K562 (cell line): ENCODE measurements around the gene HAUS2. TPM values are rescaled to one million over a fixed set of nuclear protein-coding genes. Genes with fewer than 3 reads are reported as not detected.

Experiments
- ADNP ChIP-seq: fragments of 200-800 bp; sonication (Bioruptor generic); IDR thresholded peaks from 2 replicates; pipeline ENCODE4 v1.6.1; 2016; ENCODE audit warnings: missing genetic modification characterization, missing compliant biosample characterization
- ARID1B ChIP-seq: fragments of 450-650 bp; IDR thresholded peaks from 2 replicates; pipeline ENCODE4 v1.6.1; 2016; ENCODE audit warnings: antibody characterized with exemption, mild to moderate bottlenecking, inconsistent platforms
- CBX2 ChIP-seq: fragments of 200-600 bp; sonication (generic); IDR thresholded peaks from one replicate; pipeline ENCODE4 v1.6.1; 2012; ENCODE audit warnings: mild to moderate bottlenecking, low read length, inconsistent platforms; ENCODE audit not compliant: insufficient read depth, poor library complexity, severe bottlenecking
- CREBBP ChIP-seq: IDR thresholded peaks from one replicate; pipeline ENCODE4 v1.6.1; 2012; ENCODE audit warnings: low read depth, mild to moderate bottlenecking, control low read depth, inconsistent platforms, low read length
- FOXK1 ChIP-seq: sonication (generic); formaldehyde crosslinking; IDR thresholded peaks from 2 replicates; pipeline ENCODE4 v1.8.0; 2022; ENCODE audit warnings: missing genetic modification reagents, mild to moderate bottlenecking, borderline replicate concordance
- MAZ ChIP-seq, 2 experiments: fragments of 450-650 bp in 1 of 2; sonication (generic) in 1 of 2; formaldehyde crosslinking; IDR thresholded peaks in 1 of 2; conservative IDR thresholded peaks in 1 of 2; 2 replicates each; pipeline versions ENCODE4 v1.4.0 to v1.5.0; 2020; ENCODE audit warnings: mild to moderate bottlenecking in 1 of 2, missing genetic modification reagents in 1 of 2
- NFIX ChIP-seq: fragments of 250-450 bp; sonication (Bioruptor Pico); IDR thresholded peaks from 2 replicates; pipeline ENCODE4 v1.4.0; 2020; ENCODE audit warnings: low read depth, mild to moderate bottlenecking, moderate library complexity
- PHF20 ChIP-seq: fragments of 450-650 bp; IDR thresholded peaks from 2 replicates; pipeline ENCODE4 v1.6.1; 2018; ENCODE audit not compliant: partially characterized antibody
- PHF21A ChIP-seq: fragments of 450-650 bp; IDR thresholded peaks from 2 replicates; pipeline ENCODE4 v1.6.1; 2017; ENCODE audit warnings: low read depth, borderline replicate concordance
- POLR2AphosphoS2 ChIP-seq: IDR thresholded peaks from 2 replicates; pipeline ENCODE4 v1.6.1; 2012; ENCODE audit warnings: low read length, improper control_type of control experiment
- SIN3A ChIP-seq, 2 experiments: fragments of 150-350 bp in 1 of 2; IDR thresholded peaks; 2 replicates each; pipeline ENCODE4 v1.6.1; 2011 to 2016; ENCODE audit warnings: borderline replicate concordance in 2 of 2, low read depth in 2 of 2, low read length in 2 of 2, mild to moderate bottlenecking in 2 of 2, moderate library complexity in 2 of 2; ENCODE audit not compliant: control insufficient read depth in 1 of 2
- STAT5B ChIP-seq: fragments of 250-450 bp; sonication (Bioruptor Pico); IDR thresholded peaks from 2 replicates; pipeline ENCODE4 v1.8.0; 2021; ENCODE audit warnings: mild to moderate bottlenecking, inconsistent platforms
- ZBED1 ChIP-seq: IDR thresholded peaks from 2 replicates; pipeline ENCODE4 v1.6.1; 2014
- ZBTB1 ChIP-seq: sonication (generic); formaldehyde crosslinking; IDR thresholded peaks from 2 replicates; pipeline ENCODE4 v1.8.1; 2023; ENCODE audit warnings: missing genetic modification reagents, low read depth, mild to moderate bottlenecking, borderline replicate concordance
- ZNF184 ChIP-seq: sonication (generic); formaldehyde crosslinking; IDR thresholded peaks from 2 replicates; pipeline ENCODE4 v1.5.0; 2020; ENCODE audit warnings: missing genetic modification reagents
- ZNF445 ChIP-seq: fragments of 250-450 bp; sonication (Bioruptor Pico); IDR thresholded peaks from 2 replicates; pipeline ENCODE4 v1.4.0; 2020; ENCODE audit warnings: low read depth, mild to moderate bottlenecking, moderate library complexity
- ZNF707 ChIP-seq: fragments of 250-450 bp; sonication (Bioruptor Pico); conservative IDR thresholded peaks from 2 replicates; pipeline ENCODE4 v1.8.0; 2022; ENCODE audit warnings: inconsistent platforms, mild to moderate bottlenecking, moderate library complexity
- ZNF77 ChIP-seq: fragments of 250-450 bp; sonication (Bioruptor Pico); IDR thresholded peaks from 2 replicates; pipeline ENCODE4 v1.5.0; 2020
- polyA plus RNA-seq, 8 experiments: library from polyadenylated mRNA; depleted of rRNA in 4 of 8; stranded (reverse) in 5 of 8; unstranded in 3 of 8; fragments of >200 nt; fragmentation: Nextera tagmentation in 2 of 8; fragmentation: Illumina TruSeq in 1 of 8; extraction: Ambion mirVana in 2 of 8; extraction: Trizol in 1 of 8; gene quantifications; 2 replicates each; pipeline versions ENCODE4 v1.2.1 to v1.2.3, GENCODE V29; 2011 to 2014; ENCODE audit warnings: inconsistent platforms in 1 of 8, missing spikeins in 1 of 8
- total RNA-seq, 7 experiments: library from RNA; depleted of rRNA in 6 of 7; stranded (reverse); fragments of >200 nt in 6 of 7; fragmentation: Illumina TruSeq in 2 of 7; extraction: Trizol in 2 of 7; gene quantifications; 2 replicates each; pipeline versions ENCODE4 v1.2.1 to v1.2.3, GENCODE V29; 2011 to 2021; ENCODE audit warnings: low replicate concordance in 1 of 7
- TF ChIP-seq, protein P1 (sequence below): fragments of 250-450 bp; sonication (Bioruptor Pico); IDR thresholded peaks from 2 replicates; pipeline ENCODE4 v1.8.0; 2021; ENCODE audit warnings: moderate library complexity, mild to moderate bottlenecking, inconsistent platforms
- TF ChIP-seq, protein P2 (sequence below), 2 experiments: fragments of 450-650 bp in 1 of 2; sonication (generic) in 1 of 2; formaldehyde crosslinking in 1 of 2; IDR thresholded peaks in 1 of 2; conservative IDR thresholded peaks in 1 of 2; 2 replicates each; pipeline versions ENCODE4 v1.6.1 to v1.8.1; 2016 to 2023; ENCODE audit warnings: mild to moderate bottlenecking in 2 of 2, moderate library complexity in 2 of 2, inconsistent platforms in 1 of 2, missing genetic modification reagents in 1 of 2
- TF ChIP-seq, protein P3 (sequence below): fragments of 250-450 bp; sonication (Bioruptor Pico); IDR thresholded peaks from 2 replicates; pipeline ENCODE4 v1.8.0; 2022; ENCODE audit warnings: inconsistent platforms
- TF ChIP-seq, protein P4 (sequence below): fragments of 450-650 bp; IDR thresholded peaks from one replicate; pipeline ENCODE4 v1.6.1; 2018; ENCODE audit warnings: mild to moderate bottlenecking, moderate library complexity; ENCODE audit not compliant: partially characterized antibody
- TF ChIP-seq, protein P5 (sequence below): fragments of 450-650 bp; formaldehyde crosslinking; IDR thresholded peaks from 2 replicates; pipeline ENCODE4 v1.4.0; 2020; ENCODE audit warnings: mild to moderate bottlenecking, moderate library complexity

Gene HAUS2
- total and polyA plus RNA-seq, 9 of the 15 experiments (the other 6 are each of a cell fraction or from before 2014, with no cell fraction given) = 30.6 to 64.9 (median 54.1) TPM

DNA sequence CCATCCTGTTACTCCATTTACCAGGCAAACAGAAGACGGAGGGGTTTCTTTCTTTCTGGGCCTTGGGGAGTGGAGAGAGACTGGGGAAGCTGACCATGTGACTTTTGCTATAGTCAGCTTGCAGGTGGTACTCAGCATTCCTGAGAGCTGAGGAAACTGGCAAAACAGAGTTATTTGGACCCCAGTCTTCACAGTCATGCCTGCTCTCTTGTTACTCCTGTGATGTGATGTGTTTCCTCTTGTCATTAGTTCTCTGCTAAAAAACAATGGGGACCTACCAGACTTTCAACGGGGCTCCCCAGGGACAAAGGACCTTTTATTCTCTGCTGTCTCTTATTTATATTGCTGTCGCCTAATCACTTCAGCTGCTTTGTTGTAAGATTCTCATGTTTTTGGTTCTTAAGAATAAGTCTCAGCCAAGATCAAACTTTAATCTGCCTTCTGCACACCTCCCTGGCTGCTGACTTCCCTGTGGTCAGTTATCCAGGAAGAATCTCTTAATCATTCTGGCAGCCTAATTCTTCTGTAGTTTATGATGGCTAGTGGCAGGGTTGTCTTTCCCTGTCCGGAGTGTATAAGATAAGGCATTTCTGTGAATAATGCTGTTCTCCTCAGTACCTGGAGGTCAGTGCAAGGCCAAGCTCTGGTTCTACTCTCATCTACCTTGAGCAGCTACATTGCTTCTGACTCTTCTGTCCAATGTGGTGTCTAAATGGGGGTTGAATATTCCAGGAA is 35.6 kb downstream of the HAUS2 start (continued):
- TF ChIP-seq ADNP (no peak), CREBBP (no peak), ZBTB1 (CRISPR knock-in tag) (no peak), POLR2AphosphoS2 (no peak), ZNF445 (CRISPR knock-in tag) (no peak), FOXK1 (no peak), CBX2 (no peak), SIN3A (IDR thresholded peaks at IDR 0.05; ENCODE audit: borderline replicate concordance in 2 of 2, control insufficient read depth in 1 of 2, low read depth in 2 of 2, low read length in 2 of 2) (no peak), PHF20 (no peak), ZNF184 (CRISPR knock-in tag) (no peak), ZBED1 (no peak), ZNF707 (no peak), ZNF77 (CRISPR knock-in tag) (no peak), STAT5B (no peak), PHF21A (no peak), NFIX (CRISPR knock-in tag) (no peak), ARID1B (peak; percentile 96), MAZ (CRISPR knock-in tag; conservative IDR thresholded peaks at IDR 0.05 in 1 of 2, IDR thresholded peaks at IDR 0.05 in 1 of 2) (no peak; a peak in 1 of 4 replicates)
- TF ChIP-seq, protein P1, sequence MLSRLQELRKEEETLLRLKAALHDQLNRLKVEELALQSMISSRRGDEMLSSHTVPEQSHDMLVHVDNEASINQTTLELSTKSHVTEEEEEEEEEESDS (CRISPR knock-in tag) = no peak
- TF ChIP-seq, protein P2, sequence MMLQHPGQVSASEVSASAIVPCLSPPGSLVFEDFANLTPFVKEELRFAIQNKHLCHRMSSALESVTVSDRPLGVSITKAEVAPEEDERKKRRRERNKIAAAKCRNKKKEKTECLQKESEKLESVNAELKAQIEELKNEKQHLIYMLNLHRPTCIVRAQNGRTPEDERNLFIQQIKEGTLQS (IDR thresholded peaks at IDR 0.05) = no peak; the same call in 1 of the 2 replicates
- TF ChIP-seq, protein P2 (CRISPR knock-in tag; conservative IDR thresholded peaks at IDR 0.05) = no peak
- TF ChIP-seq, protein P3, sequence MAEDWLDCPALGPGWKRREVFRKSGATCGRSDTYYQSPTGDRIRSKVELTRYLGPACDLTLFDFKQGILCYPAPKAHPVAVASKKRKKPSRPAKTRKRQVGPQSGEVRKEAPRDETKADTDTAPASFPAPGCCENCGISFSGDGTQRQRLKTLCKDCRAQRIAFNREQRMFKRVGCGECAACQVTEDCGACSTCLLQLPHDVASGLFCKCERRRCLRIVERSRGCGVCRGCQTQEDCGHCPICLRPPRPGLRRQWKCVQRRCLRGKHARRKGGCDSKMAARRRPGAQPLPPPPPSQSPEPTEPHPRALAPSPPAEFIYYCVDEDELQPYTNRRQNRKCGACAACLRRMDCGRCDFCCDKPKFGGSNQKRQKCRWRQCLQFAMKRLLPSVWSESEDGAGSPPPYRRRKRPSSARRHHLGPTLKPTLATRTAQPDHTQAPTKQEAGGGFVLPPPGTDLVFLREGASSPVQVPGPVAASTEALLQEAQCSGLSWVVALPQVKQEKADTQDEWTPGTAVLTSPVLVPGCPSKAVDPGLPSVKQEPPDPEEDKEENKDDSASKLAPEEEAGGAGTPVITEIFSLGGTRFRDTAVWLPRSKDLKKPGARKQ (CRISPR knock-in tag) = no peak
- TF ChIP-seq, protein P4, sequence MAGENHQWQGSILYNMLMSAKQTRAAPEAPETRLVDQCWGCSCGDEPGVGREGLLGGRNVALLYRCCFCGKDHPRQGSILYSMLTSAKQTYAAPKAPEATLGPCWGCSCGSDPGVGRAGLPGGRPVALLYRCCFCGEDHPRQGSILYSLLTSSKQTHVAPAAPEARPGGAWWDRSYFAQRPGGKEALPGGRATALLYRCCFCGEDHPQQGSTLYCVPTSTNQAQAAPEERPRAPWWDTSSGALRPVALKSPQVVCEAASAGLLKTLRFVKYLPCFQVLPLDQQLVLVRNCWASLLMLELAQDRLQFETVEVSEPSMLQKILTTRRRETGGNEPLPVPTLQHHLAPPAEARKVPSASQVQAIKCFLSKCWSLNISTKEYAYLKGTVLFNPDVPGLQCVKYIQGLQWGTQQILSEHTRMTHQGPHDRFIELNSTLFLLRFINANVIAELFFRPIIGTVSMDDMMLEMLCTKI = no peak
- TF ChIP-seq, protein P5, sequence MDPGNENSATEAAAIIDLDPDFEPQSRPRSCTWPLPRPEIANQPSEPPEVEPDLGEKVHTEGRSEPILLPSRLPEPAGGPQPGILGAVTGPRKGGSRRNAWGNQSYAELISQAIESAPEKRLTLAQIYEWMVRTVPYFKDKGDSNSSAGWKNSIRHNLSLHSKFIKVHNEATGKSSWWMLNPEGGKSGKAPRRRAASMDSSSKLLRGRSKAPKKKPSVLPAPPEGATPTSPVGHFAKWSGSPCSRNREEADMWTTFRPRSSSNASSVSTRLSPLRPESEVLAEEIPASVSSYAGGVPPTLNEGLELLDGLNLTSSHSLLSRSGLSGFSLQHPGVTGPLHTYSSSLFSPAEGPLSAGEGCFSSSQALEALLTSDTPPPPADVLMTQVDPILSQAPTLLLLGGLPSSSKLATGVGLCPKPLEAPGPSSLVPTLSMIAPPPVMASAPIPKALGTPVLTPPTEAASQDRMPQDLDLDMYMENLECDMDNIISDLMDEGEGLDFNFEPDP (CRISPR knock-in tag) = no peak
